ENCODE measurements around the gene CYRIA. TPM values are rescaled to one million over a fixed set of nuclear protein-coding genes. Genes with fewer than 3 reads are reported as not detected.

The CYRIA gene
- total and polyA plus RNA-seq, 2 donors (not counting 3 experiments of a cell fraction or from before 2014, with no cell fraction given) = 9.3 to 38.4 TPM

DNA sequence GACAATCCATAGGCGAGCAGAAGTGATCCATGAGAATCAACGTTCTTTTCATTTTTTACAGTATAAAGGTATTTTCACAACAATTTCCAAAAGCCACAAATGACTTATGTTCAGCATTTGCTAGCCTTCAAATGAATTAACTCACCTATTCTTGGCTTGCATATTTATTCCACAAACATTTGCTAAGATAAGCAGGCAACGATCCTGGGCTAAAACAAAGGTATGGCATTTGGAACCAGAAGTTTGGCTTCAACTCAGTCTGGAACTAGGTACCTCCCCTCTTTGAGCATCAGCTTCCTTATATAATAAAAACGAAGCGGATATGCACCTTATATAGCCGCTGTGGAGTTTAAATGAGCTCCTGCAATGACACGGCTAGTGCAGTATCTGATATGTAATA lies 20.5 kb downstream of the CYRIA start:
- peaks cover 19% of the 10 kb centered on the region for H3K4me1 ChIP-seq (ENCODE audit: control insufficient read depth, extremely low read depth, insufficient read depth, low read length)
- no peaks in the 10 kb centered on the region for H3K9me3 ChIP-seq (replicated peaks; ENCODE audit: control insufficient read depth, insufficient read depth, low read length)
- intact Hi-C loops (cut with micrococcal nuclease) (no loop called here), dilution Hi-C loops (cut with MboI; ENCODE audit: extremely low pct_ligation_motif_present, low sequenced_read_pairs) (no loop called here)
- no peak for DNase-seq (ENCODE audit: low read depth, low spot score)
- no peak overlapping the region for H2AFZ ChIP-seq (ENCODE audit: low read depth, low read length)
- H3K4me2 ChIP-seq (ENCODE audit: insufficient read depth, low read length) = no peak overlapping the region
- no TSS peak for BruUV-seq (replicated peaks)
- H3K9ac ChIP-seq (replicated peaks; ENCODE audit: extremely low read depth, insufficient read depth, low read length) = no peak overlapping the region
- no peaks in the 10 kb centered on the region for H3K9me1 ChIP-seq (replicated peaks; ENCODE audit: control insufficient read depth, extremely low read depth, insufficient read depth, low read length)
- FAIRE-seq = no peak
- H3K79me2 ChIP-seq (ENCODE audit: control insufficient read depth, insufficient read depth, low read length) = peaks cover 28% of the 10 kb centered on the region
- TF ChIP-seq POLR2A (IDR thresholded peaks at IDR 0.05; ENCODE audit: low read depth, low read length) (no peak), MYC (IDR thresholded peaks at IDR 0.05; ENCODE audit: low read depth, low read length) (no peak), POLR2AphosphoS5 (IDR thresholded peaks at IDR 0.05; ENCODE audit: insufficient read depth, low read depth, low read length) (no peak), GATA2 (IDR thresholded peaks at IDR 0.05; ENCODE audit: insufficient read depth, insufficient read length, low read depth, low read length) (no peak), FOS (IDR thresholded peaks at IDR 0.05; ENCODE audit: borderline replicate concordance, insufficient read depth, low read length) (no peak), JUN (IDR thresholded peaks at IDR 0.05; ENCODE audit: borderline replicate concordance, insufficient read depth, insufficient read length, low read depth) (no peak), EZH2 (IDR thresholded peaks at IDR 0.05; ENCODE audit: borderline replicate concordance, low read depth, low read length, severe bottlenecking) (no peak)
- TF ChIP-seq, protein P1, sequence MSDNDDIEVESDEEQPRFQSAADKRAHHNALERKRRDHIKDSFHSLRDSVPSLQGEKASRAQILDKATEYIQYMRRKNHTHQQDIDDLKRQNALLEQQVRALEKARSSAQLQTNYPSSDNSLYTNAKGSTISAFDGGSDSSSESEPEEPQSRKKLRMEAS (IDR thresholded peaks at IDR 0.05; ENCODE audit: insufficient read depth, insufficient read length) = no peak
- TF ChIP-seq, protein P2, sequence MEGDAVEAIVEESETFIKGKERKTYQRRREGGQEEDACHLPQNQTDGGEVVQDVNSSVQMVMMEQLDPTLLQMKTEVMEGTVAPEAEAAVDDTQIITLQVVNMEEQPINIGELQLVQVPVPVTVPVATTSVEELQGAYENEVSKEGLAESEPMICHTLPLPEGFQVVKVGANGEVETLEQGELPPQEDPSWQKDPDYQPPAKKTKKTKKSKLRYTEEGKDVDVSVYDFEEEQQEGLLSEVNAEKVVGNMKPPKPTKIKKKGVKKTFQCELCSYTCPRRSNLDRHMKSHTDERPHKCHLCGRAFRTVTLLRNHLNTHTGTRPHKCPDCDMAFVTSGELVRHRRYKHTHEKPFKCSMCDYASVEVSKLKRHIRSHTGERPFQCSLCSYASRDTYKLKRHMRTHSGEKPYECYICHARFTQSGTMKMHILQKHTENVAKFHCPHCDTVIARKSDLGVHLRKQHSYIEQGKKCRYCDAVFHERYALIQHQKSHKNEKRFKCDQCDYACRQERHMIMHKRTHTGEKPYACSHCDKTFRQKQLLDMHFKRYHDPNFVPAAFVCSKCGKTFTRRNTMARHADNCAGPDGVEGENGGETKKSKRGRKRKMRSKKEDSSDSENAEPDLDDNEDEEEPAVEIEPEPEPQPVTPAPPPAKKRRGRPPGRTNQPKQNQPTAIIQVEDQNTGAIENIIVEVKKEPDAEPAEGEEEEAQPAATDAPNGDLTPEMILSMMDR (IDR thresholded peaks at IDR 0.05; ENCODE audit: extremely low read depth in 1 of 2, insufficient read depth in 1 of 2, low read depth in 1 of 2, low read length in 2 of 2) = no peak
- H3K36me3 ChIP-seq (ENCODE audit: control insufficient read depth in 2 of 2, extremely low read depth in 1 of 2, insufficient read depth in 2 of 2, low read length in 2 of 2) = peaks cover 3% of the 10 kb centered on the region in 2 experiments
- H4K20me1 ChIP-seq (replicated peaks; ENCODE audit: control insufficient read depth, extremely low read depth, insufficient read depth, low read length) = no peaks in the 10 kb centered on the region
- no peak overlapping the region for H3K27ac ChIP-seq (ENCODE audit: insufficient read depth, low read depth, low read length)
- ChIA-PET POLR2A (no interaction called here), CTCF (interaction anchor here (0.9 to 3.1 kb wide), 3 partner anchors 18 to 37 kb away, joined by 3 to 9 read pairs (median 3); no protein-coding TSS in a partner anchor)
- H3K4me3 ChIP-seq (replicated peaks in 1 of 3; ENCODE audit: insufficient read depth in 1 of 3, low read depth in 1 of 3, low read length in 3 of 3) = no peak overlapping the region
- H3K27me3 ChIP-seq (ENCODE audit: control insufficient read depth in 2 of 2, insufficient read depth in 2 of 2, low read length in 2 of 2) = no peaks in the 10 kb centered on the region
